Activated CD8-positive, alpha-beta memory T cell treated with anti-CD3 and anti-CD28 coated beads, Interleukin-2, amount 50 U/mL, for 1 hour (primary cell): ENCODE results near the gene PPIL4.
"Not testable (repeated sequence)": the region's sequence is repeated elsewhere in the genome, so short reads cannot be mapped to it uniquely, and the experiment has no call there.

ENCODE experiments used
- DNase-seq: peaks from one replicate; pipeline ENCODE4 v3.0.0-alpha.2; 2020; ENCODE audit errors: extremely low read depth

Gene PPIL4

DNA sequence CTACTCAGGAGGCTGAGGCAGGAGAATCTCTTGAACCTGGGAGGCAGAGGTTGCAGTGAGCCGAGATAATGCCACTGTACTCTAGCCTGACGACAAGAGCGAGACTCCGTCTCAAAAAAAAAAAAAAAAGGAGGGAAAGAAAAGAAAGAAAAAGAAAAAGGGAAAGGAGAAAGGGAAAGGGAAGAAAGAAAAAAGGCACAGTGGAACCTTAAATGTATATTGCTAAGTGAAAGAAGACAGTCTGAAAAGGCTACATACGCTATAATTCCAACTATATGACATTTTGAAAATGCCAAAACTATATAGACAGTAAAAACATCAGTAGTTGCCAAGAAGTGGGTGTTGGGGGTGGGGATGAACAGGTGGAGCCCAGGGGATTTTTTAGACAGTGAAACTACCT lies 16.2 kb downstream of the PPIL4 start:
- DNase-seq, result no peak

DNA sequence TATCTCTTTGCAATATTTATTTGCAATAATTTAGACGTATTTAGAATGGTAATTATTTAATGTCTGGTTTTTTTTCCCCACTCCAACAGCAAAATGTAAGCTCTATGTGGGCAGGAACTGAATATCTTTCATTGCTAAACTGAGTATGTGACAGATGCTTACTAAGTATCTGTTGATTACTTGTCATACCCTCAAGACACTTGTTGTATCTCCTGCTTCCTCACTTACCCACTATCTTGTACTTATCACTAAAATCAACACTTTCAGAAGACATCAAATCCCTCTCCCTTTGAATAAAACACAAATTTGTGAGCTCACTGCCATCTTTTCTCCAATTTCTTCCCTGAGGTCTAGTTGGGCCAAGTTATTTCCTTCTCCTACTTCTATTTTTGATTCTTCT lies 30.3 kb downstream of the PPIL4 start:
- no peak for DNase-seq

DNA sequence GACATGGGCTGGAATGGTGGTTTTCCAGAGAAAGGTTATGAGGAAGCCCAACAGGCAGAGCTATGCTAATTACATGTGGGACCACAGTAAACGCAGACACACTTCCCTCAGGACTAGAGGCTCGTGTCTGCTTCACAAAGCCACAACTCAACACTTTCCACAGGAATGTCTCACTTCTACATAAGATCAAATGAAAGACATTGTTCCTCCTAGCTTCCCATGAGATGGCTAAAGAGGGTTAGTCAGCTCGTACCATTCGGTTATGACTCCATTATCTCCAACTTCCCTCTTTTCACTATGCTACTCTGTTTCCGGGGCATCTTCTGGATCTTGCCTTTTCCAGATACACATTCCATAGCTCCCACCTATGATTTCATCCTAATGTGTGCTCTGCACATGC lies 31.9 kb downstream of the PPIL4 start:
- no peak for DNase-seq

DNA sequence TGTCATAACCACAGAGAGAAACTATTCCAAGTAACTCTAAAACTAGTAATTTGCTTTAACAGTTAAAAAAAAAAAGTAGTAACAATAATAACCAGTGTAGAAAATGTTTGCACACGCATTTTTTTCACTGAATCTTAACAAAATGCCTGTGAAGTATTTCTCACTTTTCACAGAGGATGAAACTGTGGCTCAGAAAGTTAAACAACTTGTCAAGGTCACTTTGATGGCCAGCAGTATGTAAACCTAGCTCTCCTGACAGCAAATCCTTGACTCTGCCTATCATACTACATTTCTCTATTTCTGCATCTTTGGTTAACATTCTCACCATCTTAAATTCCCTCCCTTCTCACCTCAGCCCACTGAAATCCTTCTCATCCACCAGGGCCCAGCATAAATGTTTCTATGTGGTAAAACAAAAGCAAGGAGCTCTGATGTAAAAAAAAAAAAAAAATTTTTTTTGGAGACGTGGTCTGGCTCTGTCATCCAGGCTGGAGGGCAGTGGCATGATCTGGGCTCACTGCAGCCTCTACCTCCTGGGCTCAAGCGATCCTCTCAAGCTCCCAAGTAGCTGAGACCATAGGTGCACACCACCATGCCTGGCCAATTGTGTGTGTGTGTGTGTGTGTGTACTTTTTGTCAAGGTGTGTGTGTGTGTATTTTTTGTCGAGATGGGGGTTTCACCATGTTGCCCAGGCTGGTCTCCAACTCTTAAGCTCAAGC lies 34.9 kb downstream of the PPIL4 start:
- DNase-seq, result no peak

DNA sequence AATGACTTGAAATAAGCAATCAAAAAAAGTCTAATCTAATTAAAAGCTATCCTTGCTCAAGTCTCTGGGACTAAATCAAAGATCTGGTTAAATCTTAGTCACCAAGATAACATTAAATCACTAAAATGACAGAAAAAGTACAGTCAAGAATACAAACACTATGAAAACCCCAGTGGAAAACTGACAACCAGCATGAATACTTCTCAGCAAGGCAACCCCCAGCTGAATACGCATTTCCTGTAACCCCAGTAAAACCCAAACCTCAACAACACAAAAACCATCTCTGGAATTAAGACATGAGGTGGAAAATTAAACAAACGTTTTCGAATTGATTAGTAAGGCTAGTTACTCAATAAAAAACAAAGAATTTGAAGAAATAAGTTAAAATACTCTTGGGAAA lies 37.4 kb downstream of the PPIL4 start:
- DNase-seq, result peak; percentile 43

DNA sequence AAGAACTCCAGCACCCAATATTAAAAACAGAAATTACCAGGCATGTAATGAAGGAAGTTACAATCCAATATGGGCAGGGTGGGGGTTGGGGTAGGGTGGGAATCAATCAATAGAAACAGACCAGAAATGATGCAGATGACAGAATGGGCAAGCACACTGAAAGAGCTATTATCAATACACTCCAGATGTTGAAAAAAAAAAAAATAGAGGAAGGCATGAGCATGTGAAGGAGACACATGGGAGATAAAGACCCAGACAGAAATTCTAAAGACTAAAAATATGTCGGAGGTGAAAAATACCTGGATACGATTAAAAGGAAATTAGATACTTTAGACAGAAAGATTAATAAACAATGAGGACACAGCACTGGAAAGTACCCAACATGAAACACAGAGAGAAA lies 42.0 kb downstream of the PPIL4 start:
- no peak for DNase-seq

DNA sequence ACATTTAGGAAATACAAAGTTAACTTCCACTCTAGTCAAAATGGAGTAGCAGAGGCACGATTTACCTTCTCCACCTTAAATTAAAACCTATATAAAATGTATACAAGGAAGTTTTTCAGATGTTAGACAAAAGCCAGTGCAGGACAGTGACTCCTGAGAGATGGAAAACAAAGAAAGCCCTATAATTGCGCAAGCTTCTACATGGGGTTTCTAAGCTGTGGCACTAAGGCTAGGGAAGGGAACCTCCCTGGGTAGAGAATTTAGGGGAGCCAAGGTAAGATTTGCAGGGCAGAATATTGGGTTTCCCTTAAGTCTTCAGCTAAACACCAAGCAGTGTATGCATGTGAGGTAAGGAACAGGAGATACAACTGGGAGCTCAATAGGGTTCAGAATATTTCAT lies 42.6 kb downstream of the PPIL4 start:
- DNase-seq, result no peak

DNA sequence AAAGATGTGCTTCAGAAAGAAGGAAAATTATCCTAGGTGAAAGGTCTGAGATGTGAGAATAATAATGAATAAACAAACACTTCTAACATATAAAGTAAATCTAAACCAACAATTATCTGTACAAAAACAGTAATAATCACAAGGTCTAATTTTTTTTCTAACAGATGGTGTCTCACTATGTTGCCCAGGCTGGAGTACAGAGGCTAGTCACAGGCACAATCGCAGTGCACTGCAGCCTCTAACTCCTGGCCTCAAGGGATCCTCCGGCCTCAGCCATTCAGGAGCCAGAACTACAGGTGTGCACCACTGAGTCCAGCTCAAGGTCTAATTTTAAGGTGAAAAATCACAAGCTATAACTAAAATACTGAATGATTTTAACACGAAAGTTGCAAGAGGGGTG lies 44.1 kb downstream of the PPIL4 start:
- no peak for DNase-seq

DNA sequence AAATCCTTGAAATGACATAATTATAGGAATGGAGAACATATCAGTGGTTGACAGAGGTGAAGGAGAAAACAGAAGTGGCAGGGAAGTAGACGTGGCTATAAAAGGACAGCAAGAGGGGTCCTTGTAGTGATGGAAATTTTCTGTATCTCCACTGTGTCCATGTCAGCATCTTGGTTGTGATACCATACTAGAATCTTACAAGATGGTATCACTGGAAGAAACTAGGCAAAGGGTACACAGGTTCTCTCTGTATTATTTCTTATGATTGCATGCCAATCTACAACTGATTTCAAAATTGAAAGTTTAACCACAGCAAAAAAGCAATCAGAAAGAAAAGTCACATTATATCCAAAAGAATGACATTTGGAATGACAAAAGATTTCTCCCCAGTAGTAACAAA lies 44.6 kb downstream of the PPIL4 start:
- DNase-seq, result no peak

DNA sequence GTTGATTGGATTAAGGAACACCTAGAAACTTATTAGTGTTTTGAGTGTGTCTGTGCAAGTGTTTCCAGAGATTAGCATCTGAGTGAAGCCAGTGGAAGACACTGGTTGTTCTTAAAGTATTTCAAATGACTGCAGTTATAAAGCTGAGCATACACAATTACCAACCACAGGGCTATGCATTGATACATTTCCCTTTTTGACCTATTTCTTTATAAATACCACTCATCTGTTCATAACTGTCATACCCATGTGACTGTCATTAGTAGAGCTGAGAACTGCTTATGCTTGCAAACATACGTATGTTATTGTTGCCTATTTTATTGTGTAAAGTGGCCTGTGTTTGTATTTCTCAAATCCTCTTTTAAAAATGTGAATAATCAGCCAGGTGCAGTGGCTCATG lies 45.7 kb downstream of the PPIL4 start:
- no peak for DNase-seq

DNA sequence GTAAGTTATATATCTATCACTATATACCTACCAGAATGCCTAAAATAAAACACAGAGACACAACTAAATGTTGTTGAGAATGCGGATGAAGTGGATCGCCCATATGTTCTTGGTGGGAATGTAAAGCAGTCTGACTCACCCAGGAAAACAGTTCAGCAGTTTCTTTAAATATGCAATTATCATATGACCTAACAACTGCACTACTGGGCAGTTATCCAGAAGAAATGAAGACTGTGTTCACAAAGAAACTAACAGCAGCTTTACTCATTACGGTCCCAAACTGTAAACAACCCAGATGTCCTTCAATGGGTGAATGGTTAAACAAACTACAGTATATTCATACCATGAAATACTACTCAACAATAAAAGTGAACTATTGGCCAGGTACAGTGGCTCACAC lies 46.8 kb downstream of the PPIL4 start:
- no peak for DNase-seq

DNA sequence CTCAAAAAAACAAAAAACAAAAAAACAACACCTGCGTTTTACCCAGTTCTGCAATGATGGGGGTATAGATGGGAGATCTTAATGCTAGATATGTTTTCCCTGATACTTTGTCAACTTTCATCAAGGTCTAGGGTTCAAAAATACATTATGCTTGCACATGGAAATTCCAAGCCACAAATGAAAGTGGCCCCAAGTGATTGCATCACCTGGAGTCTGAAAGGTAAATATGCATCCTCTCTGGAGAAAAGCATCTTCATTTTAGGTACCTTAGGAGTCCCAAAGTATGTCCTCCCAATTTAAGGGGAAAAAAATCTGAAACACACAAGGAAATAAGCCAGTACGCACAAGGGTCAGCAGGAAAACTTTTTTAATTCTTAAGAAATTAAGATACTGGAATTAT lies 48.5 kb downstream of the PPIL4 start:
- DNase-seq, result no peak

DNA sequence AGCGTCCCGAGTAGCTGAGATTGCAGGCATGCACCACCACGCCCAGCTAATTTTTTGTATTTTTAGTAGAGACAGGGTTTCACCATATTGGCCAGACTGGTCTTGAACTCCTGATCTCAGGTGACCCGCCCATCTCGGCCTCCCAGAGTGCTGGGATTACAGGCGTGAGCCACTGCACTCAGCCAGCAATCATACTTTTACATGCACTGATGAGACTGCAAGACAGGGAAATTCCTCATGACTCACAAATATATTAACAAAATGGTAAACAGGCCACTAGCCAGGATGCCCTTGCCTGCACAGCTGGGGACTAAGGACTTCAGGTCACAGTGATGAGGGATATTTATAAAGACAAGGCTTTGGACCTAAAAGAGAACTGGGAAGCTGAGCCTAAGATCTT lies 49.2 kb downstream of the PPIL4 start:
- DNase-seq, result not testable (repeated sequence)

DNA sequence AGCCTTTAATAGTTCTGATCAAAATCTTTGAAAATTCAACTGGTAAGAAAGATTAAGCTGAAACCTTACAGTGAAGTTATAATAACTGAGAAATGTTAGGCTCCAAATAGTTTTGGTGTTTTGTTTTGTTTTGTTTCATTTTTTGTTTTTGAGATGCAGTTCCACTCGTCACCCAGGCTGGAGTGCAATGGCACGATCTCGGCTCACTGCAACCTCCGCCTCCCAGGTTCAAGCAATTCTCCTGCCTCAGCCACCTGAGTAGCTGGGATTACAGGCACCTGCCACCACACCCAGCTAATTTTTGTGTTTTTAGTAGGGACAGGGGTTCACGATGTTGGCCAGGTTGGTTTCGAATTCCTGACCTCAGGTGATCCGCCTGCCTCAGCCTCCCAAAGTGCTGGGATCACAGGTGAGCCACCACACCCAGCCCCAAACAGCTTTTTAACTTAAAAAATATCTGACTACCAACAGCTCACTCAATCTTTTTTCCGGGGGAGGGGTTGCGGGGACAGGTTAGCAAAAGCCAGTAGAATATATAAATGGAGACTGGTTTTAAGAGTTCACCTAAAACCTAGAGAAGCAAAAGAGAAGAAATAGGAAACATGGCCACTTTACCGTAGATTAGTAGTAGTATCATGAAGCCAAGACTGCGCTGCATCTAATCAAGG lies 50.4 kb downstream of the PPIL4 start:
- not testable (repeated sequence) for DNase-seq

DNA sequence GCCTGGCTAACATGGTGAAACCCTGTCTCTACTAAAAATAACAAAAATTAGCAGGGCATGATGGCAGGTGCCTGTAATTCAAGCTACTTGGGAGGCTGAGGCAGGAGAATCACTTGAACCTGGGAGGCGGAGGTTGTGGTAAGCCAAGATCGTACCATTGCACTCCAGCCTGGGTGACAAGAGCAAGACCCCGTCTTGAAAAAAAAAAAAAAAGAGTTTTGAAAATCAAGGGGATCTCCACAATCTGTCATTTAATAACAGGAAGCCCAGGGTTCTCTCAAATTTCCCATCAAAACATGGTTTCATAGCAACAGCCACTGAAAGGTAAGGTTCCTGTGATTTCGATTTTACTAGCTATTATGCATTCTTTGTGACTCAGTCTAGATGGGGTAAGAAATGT lies 51.0 kb downstream of the PPIL4 start:
- not testable (repeated sequence) for DNase-seq

DNA sequence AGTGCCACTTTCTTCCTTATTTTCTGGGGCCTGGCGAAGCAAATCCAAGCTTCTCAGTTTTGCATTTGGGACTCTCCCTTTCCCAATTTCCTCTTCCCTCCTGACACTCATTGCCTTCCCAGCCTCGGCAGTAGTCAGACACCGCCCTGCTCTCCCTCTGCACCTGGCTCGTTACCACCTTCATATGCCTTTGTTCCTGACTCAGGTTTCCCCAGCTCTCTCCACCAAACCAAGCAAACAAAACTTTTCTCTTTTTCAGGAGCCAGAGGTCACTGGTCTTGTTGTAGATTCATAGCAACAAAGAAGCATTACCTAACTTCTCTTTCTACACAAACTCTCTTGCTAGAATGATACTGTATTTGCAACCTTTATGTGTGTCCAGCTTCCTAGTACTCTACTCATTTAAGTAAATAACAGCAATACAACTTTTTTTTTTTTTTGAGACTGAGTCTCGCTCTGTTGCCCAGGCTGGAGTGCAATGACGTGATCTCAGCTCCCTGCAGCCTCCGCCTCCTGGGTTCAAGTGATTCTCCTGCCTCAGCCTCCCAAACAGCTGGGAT lies 52.0 kb downstream of the PPIL4 start:
- DNase-seq, result no peak

DNA sequence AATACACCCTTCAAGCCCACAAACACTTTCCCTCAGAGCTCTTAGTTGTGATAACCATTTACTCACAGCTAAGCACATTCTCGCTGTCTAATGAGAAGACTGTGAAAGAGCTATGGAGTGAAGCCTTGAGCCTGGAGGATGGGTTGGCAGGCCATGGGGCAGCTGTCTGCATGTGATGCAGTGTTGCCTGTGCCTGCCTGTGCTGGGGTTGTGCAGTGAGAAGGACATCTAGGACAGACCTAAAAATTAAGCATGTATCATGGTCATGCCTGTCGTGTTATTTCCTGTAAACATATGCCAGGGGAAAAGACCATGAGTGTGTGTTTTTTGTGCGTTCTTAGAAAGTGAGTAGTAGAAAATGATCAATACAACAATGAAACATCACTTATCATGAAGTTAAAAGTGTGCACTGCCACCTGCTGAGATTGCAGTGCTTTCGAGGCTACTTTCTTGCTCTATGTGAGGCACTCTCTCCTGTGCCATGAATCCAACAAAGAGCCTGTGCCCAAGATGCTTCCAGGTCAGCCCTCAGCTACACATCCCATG lies 53.0 kb downstream of the PPIL4 start:
- no peak for DNase-seq

DNA sequence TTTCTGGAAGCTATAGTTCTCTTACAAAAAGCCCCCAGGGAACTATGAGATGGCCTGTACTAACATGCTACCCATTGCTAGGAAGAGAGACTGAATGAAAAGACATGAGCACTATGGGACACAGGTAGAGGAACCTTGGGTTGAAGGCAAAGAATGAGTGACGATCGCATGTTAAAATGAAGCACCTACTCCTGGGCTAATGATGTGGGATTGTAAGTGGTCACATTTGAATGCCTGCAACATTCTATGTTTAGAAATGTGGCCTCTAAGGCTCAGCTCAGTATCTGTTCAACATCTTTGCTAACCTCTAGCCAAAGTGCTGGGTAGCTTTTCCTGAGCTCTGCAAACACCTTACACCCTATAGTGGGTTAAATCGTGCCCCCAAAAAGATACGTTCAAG lies 55.9 kb downstream of the PPIL4 start:
- no peak for DNase-seq

DNA sequence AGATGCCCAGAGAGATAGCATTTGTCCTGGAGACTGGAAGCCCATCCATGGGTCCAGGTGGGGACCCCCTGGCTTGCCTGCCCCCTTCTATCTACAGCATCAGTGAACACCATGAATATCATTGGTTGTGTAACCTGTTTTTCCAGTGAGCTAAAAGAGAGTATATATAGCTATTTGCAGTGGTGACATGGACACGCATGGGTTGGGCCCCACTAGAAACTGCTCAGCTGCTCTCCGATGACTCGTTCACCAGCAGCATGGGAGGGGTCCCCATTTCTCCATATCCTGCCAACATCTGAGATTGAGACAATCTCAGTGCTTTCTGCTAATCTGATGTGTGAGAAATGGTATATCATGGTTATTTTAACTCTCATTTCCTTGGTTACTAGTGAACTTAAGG lies 57.0 kb downstream of the PPIL4 start:
- no peak for DNase-seq

DNA sequence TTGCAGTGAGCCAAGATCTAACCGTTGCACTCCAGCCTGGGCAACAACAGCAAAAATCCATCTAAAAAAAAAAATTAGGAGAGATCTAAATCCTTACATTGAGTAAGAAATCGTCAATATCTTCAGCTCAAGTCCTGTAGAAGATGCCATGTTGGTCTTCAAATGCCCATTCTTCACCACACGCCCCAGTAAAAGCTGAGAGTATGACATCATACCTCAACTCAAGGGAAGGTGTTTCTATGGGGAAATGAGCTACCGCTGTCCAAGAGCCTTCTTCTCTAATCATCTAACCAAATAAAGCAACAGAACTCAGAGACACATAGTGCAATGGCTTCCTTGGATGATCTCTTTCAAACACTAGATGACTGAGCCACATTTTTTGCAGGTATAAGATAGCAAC lies 58.5 kb downstream of the PPIL4 start:
- DNase-seq, result no peak

DNA sequence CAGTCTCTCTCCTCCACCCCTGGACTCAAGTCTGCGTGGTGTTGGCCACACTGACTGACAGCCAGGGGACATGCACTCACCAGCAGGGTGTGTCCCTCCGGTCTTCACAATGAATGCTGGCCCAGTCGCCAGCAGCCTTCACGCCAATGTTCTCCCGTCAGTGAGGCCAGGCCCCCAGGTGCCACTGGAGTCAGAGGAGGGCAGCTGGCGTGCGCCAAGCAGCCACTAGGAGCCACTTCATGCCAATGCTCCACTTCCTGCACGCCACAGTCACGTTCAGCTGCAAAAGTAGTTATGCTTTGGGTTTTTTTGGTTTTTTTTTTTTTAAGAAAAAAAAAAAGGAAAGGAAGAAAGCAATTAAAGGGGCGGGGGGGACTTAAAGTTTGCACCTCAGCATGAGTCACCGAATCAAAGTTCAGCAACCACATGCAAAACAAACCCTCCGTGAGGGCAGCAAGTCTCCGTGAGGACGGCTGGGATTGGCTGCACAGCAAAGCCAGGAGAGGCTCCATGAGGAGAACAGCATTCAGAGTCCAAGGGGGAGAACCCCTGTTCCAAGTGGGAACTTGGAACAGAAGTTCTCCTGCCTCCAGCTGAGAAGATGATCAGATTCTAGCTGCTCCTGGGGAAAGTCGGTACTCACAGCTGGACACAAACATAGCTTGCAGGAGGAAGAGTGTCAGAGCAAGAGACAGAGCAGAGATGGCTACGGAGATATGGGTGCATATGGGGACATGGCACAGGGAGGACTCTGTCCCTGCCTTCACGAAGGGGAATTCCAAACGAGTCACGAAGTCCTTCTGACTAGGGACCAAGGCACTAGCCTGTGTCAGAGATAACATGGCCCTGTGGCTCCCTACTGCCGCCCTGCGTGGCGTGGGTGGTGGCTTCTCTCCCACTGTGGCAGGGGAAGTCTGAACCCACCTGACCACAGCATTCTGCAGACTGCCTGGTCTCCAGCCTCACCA lies 60.8 kb downstream of the PPIL4 start, which contains the start of gene ZC3H12D:
TSS of gene ZC3H12D (minus strand) at position 282 of the 968 bp plus-strand sequence. CDS start 10,471 bp downstream, outside the sequence.
- DNase-seq, result peak; percentile 69
